GM12872 (cell line): Measurements from ENCODE around the gene THSD1.

Source experiments
- TF ChIP-seq, protein P1 (sequence below): IDR thresholded peaks from 3 replicates; pipeline ENCODE4 v1.5.1; 2011; ENCODE audit warnings: low read depth, mild to moderate bottlenecking, low read length, moderate library complexity; ENCODE audit not compliant: insufficient read depth

THSD1 gene

DNA sequence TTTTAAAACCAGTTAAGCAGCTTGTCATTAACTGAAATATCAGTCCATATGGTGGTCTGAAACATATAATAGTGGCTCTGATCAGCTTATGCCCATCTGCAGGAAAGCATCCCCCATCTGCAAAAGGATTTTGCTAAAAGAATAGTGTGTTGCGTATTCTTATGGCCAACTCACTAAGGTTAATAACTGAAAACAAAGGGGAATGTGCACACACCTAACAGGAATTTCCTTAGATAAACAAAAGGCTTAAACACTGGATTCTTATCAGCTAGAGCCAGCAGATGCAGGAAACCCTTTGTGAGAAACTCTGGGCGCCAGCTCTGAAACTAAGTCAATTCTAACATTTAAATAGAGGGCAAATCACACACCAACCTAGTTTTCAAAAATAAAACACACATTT is 22.3 kb upstream of the THSD1 start:
- TF ChIP-seq, protein P1, sequence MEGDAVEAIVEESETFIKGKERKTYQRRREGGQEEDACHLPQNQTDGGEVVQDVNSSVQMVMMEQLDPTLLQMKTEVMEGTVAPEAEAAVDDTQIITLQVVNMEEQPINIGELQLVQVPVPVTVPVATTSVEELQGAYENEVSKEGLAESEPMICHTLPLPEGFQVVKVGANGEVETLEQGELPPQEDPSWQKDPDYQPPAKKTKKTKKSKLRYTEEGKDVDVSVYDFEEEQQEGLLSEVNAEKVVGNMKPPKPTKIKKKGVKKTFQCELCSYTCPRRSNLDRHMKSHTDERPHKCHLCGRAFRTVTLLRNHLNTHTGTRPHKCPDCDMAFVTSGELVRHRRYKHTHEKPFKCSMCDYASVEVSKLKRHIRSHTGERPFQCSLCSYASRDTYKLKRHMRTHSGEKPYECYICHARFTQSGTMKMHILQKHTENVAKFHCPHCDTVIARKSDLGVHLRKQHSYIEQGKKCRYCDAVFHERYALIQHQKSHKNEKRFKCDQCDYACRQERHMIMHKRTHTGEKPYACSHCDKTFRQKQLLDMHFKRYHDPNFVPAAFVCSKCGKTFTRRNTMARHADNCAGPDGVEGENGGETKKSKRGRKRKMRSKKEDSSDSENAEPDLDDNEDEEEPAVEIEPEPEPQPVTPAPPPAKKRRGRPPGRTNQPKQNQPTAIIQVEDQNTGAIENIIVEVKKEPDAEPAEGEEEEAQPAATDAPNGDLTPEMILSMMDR, result no peak

GRCh38 chr13:52421216-52421615 is 15.2 kb upstream of the THSD1 start:
- TF ChIP-seq, protein P1, result no peak

DNA sequence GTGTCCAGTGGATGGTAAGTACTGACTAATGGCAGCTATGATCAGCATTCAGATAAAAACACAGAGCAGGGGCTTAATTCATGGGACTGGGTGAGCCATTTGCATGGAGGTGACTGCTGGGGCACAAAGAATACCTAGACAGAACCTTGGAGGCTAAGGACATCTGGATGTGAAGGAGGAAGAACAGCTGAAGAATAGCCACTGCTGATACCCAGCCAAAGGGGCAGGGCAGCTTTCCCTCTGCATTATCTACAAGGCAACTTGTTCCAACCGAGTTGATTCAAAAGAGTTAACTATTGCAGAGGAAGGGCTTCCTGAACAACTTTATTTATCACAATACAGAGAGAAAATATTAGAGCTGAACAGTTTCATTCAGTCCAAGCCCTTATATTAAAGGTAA is 13.1 kb upstream of the THSD1 start:
- TF ChIP-seq, protein P1, result no peak

- TF ChIP-seq, protein P1, result no peak
Observed at GRCh38 chr13:52414963-52415362, 9.0 kb upstream of the THSD1 start.

DNA sequence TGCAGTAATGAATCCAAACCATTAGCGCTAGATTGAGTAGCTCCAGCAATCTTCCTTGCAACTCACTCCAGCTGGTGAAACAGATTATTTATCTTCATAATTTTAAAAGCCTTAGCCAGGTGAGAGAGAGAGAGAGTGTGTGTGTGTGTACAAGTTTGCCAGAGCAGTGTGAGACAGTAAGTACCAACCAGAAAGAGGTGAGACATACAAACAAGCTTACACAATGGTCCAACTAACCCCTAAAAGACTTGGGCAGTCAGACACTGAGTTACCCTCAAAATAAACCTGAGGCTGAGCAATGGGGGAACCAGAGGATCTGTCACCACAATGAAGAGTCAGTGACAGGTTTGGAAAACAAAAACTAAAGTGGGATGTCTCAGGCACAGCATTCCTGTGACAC is 8.1 kb upstream of the THSD1 start:
- TF ChIP-seq, protein P1, result no peak

- TF ChIP-seq, protein P1, result no peak
Observed at GRCh38 chr13:52412128-52412527, 6.2 kb upstream of the THSD1 start.

DNA sequence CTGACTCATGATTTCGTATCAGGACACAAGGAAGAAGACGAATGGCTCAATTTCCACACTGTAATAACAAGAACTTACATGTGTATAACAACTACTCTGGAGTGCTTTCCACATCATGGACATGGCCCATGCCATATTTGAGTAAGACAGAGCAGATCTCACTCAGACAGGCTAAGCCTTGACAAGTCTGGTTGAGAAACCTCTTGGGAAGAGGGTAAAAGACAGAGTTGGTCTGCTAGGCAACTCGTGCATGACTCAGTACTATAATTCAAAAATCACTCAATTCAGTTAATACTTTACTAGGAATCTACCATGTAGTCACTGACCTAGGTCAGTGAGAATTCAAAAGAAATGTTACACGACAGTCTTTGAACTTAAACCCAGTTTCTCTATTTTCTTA is 5.7 kb upstream of the THSD1 start:
- TF ChIP-seq, protein P1, result no peak

GRCh38 chr13:52406629-52407028 is 657 bp upstream of the THSD1 start:
- TF ChIP-seq, protein P1, result no peak
